ENCODE results near the gene IMMP2L. TPM values are rescaled to one million over a fixed set of nuclear protein-coding genes. Genes with fewer than 3 reads are reported as not detected.

The IMMP2L gene
- total and polyA plus RNA-seq, 2 donors (not counting 3 experiments of a cell fraction or from before 2014, with no cell fraction given), result 9.9 to 11.8 TPM

GRCh38 chr7:111113263-111114017 lies 448.9 kb downstream of the IMMP2L start:
- H3K9ac ChIP-seq (replicated peaks; ENCODE audit: extremely low read depth, insufficient read depth, low read length), result no peak overlapping the region
- DNase-seq (ENCODE audit: low read depth, low spot score) (peak; percentile 54), FAIRE-seq (no peak)
- no peaks in the 10 kb centered on the region for H3K9me1 ChIP-seq (replicated peaks; ENCODE audit: control insufficient read depth, extremely low read depth, insufficient read depth, low read length)
- H3K79me2 ChIP-seq (ENCODE audit: control insufficient read depth, insufficient read depth, low read length), result no peaks in the 10 kb centered on the region
- ChIA-PET POLR2A (no interaction called here), CTCF (interaction anchor here (1.2 kb wide), 1 partner anchor 13 kb away, joined by 3 read pairs; no protein-coding TSS in a partner anchor)
- dilution Hi-C loops (cut with MboI; ENCODE audit: extremely low pct_ligation_motif_present, low sequenced_read_pairs) (no loop called here), intact Hi-C loops (cut with micrococcal nuclease) (no loop called here)
- no peaks in the 10 kb centered on the region for H3K9me3 ChIP-seq (replicated peaks; ENCODE audit: control insufficient read depth, insufficient read depth, low read length)
- no peaks in the 10 kb centered on the region for H4K20me1 ChIP-seq (replicated peaks; ENCODE audit: control insufficient read depth, extremely low read depth, insufficient read depth, low read length)
- H3K36me3 ChIP-seq (ENCODE audit: control insufficient read depth in 2 of 2, extremely low read depth in 1 of 2, insufficient read depth in 2 of 2, low read length in 2 of 2), result no peaks in the 10 kb centered on the region
- no peak overlapping the region for H2AFZ ChIP-seq (ENCODE audit: low read depth, low read length)
- no peaks in the 10 kb centered on the region for H3K27me3 ChIP-seq (ENCODE audit: control insufficient read depth in 2 of 2, insufficient read depth in 2 of 2, low read length in 2 of 2)
- no TSS peak for BruUV-seq (replicated peaks)
- TF ChIP-seq MAX (IDR thresholded peaks at IDR 0.05; ENCODE audit: insufficient read depth, insufficient read length), result no peak
- no peak for TF ChIP-seq GATA2 (IDR thresholded peaks at IDR 0.05; ENCODE audit: insufficient read depth, insufficient read length, low read depth, low read length)
- no peak for TF ChIP-seq EZH2 (IDR thresholded peaks at IDR 0.05; ENCODE audit: borderline replicate concordance, low read depth, low read length, severe bottlenecking)
- peak; percentile 52 for TF ChIP-seq JUN (IDR thresholded peaks at IDR 0.05; ENCODE audit: borderline replicate concordance, insufficient read depth, insufficient read length, low read depth)
- TF ChIP-seq MYC (IDR thresholded peaks at IDR 0.05; ENCODE audit: low read depth, low read length), result no peak
- TF ChIP-seq POLR2AphosphoS5 (IDR thresholded peaks at IDR 0.05; ENCODE audit: insufficient read depth, low read depth, low read length), result no peak
- no peak overlapping the region for H3K4me3 ChIP-seq (replicated peaks in 1 of 3; ENCODE audit: insufficient read depth in 1 of 3, low read depth in 1 of 3, low read length in 3 of 3)
- H3K27ac ChIP-seq (ENCODE audit: insufficient read depth, low read depth, low read length), result no peak overlapping the region
- H3K4me2 ChIP-seq (ENCODE audit: insufficient read depth, low read length), result no peak overlapping the region
- peaks cover 8% of the 10 kb centered on the region for H3K4me1 ChIP-seq (ENCODE audit: control insufficient read depth, extremely low read depth, insufficient read depth, low read length)

GRCh38 chr7:111112439-111112838 lies 449.9 kb downstream of the IMMP2L start:
- no peaks in the 10 kb centered on the region for H3K79me2 ChIP-seq (ENCODE audit: control insufficient read depth, insufficient read depth, low read length)
- dilution Hi-C loops (cut with MboI; ENCODE audit: extremely low pct_ligation_motif_present, low sequenced_read_pairs), result no loop called here
- BruUV-seq (replicated peaks), result no TSS peak
- intact Hi-C loops (cut with micrococcal nuclease), result no loop called here
- H3K4me1 ChIP-seq (ENCODE audit: control insufficient read depth, extremely low read depth, insufficient read depth, low read length), result peaks cover 8% of the 10 kb centered on the region
- TF ChIP-seq POLR2A (IDR thresholded peaks at IDR 0.05; ENCODE audit: low read depth, low read length), result no peak
- no peak for TF ChIP-seq GATA2 (IDR thresholded peaks at IDR 0.05; ENCODE audit: insufficient read depth, insufficient read length, low read depth, low read length)
- no peak for TF ChIP-seq MAX (IDR thresholded peaks at IDR 0.05; ENCODE audit: insufficient read depth, insufficient read length)
- no peak for TF ChIP-seq MYC (IDR thresholded peaks at IDR 0.05; ENCODE audit: low read depth, low read length)
- no peak for TF ChIP-seq JUN (IDR thresholded peaks at IDR 0.05; ENCODE audit: borderline replicate concordance, insufficient read depth, insufficient read length, low read depth)
- no peak for TF ChIP-seq EZH2 (IDR thresholded peaks at IDR 0.05; ENCODE audit: borderline replicate concordance, low read depth, low read length, severe bottlenecking)
- no peak for TF ChIP-seq FOS (IDR thresholded peaks at IDR 0.05; ENCODE audit: borderline replicate concordance, insufficient read depth, low read length)
- no peak for TF ChIP-seq POLR2AphosphoS5 (IDR thresholded peaks at IDR 0.05; ENCODE audit: insufficient read depth, low read depth, low read length)
- TF ChIP-seq CTCF (IDR thresholded peaks at IDR 0.05; ENCODE audit: extremely low read depth in 1 of 2, insufficient read depth in 1 of 2, low read depth in 1 of 2, low read length in 2 of 2), result no peak
- no peaks in the 10 kb centered on the region for H4K20me1 ChIP-seq (replicated peaks; ENCODE audit: control insufficient read depth, extremely low read depth, insufficient read depth, low read length)
- no peak for FAIRE-seq
- H3K4me2 ChIP-seq (ENCODE audit: insufficient read depth, low read length), result no peak overlapping the region
- no peaks in the 10 kb centered on the region for H3K36me3 ChIP-seq (ENCODE audit: control insufficient read depth in 2 of 2, extremely low read depth in 1 of 2, insufficient read depth in 2 of 2, low read length in 2 of 2)
- H3K9ac ChIP-seq (replicated peaks; ENCODE audit: extremely low read depth, insufficient read depth, low read length), result no peak overlapping the region
- no peaks in the 10 kb centered on the region for H3K27me3 ChIP-seq (ENCODE audit: control insufficient read depth in 2 of 2, insufficient read depth in 2 of 2, low read length in 2 of 2)
- H3K9me1 ChIP-seq (replicated peaks; ENCODE audit: control insufficient read depth, extremely low read depth, insufficient read depth, low read length), result no peaks in the 10 kb centered on the region
- H3K27ac ChIP-seq (ENCODE audit: insufficient read depth, low read depth, low read length), result no peak overlapping the region
- no peak overlapping the region for H3K4me3 ChIP-seq (replicated peaks in 1 of 3; ENCODE audit: insufficient read depth in 1 of 3, low read depth in 1 of 3, low read length in 3 of 3)
- no peak overlapping the region for H2AFZ ChIP-seq (ENCODE audit: low read depth, low read length)
- H3K9me3 ChIP-seq (replicated peaks; ENCODE audit: control insufficient read depth, insufficient read depth, low read length), result no peaks in the 10 kb centered on the region
- CTCF ChIA-PET, result interaction anchor here (1.2 to 1.3 kb wide), 2 partner anchors 14 kb away, joined by 3 to 4 read pairs; no protein-coding TSS in a partner anchor
- POLR2A ChIA-PET, result no interaction called here
- peak; percentile 37 for DNase-seq (ENCODE audit: low read depth, low spot score)
